SK-N-MC (cell line): ENCODE results near the gene TMED10.

Experiments
- EZH2 ChIP-seq: fragments of 200-600 bp; sonication (generic); IDR thresholded peaks from one replicate; pipeline ENCODE4 v1.6.1; 2017; ENCODE audit warnings: antibody characterized with exemption
- FOXP2 ChIP-seq: optimal IDR thresholded peaks from 2 replicates; pipeline ENCODE3; 2011; ENCODE audit warnings: mild to moderate bottlenecking, moderate library complexity; ENCODE audit not compliant: insufficient read depth; ENCODE audit errors: extremely low read length, control extremely low read depth
- POLR2AphosphoS5 ChIP-seq: IDR thresholded peaks from 2 replicates; pipeline ENCODE4 v1.6.1; 2012; ENCODE audit warnings: mild to moderate bottlenecking, low read depth, low read length, borderline replicate concordance

GRCh38 chr14:75113932-75114539 lies 62.4 kb downstream of the TMED10 start:
- TF ChIP-seq POLR2AphosphoS5 (no peak), EZH2 (no peak), FOXP2 (no peak)
